ENCODE measurements around the gene DNAJB14.

DNAJB14 gene

GRCh38 chr4:99861120-99861905 lies 85.1 kb downstream of the DNAJB14 start:
- DNase-seq, result no peak

DNA sequence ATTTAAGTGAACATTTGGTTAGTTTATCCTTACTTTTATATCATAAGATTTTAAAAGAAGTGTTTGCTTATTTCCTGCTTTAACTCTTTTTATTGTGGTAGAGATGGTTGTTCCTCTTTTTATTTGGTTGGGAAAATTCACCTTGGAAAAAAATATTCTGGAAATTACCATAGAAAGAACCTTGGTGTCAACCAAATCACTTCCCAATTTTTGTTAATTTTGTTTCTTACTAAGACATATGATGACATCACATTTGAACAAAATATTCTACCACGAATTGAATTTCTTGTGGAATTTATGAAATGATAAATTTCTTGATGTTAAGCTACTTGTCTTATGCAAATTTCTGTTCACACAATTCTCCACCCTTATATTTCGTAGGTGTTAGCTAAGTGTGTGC lies 85.9 kb downstream of the DNAJB14 start:
- DNase-seq, result no peak

GRCh38 chr4:99859618-99860017 lies 86.8 kb downstream of the DNAJB14 start:
- DNase-seq, result no peak

- no peak for DNase-seq
These were observed 89.1 kb downstream of the DNAJB14 start for GRCh38 chr4:99857307-99857706.

DNA sequence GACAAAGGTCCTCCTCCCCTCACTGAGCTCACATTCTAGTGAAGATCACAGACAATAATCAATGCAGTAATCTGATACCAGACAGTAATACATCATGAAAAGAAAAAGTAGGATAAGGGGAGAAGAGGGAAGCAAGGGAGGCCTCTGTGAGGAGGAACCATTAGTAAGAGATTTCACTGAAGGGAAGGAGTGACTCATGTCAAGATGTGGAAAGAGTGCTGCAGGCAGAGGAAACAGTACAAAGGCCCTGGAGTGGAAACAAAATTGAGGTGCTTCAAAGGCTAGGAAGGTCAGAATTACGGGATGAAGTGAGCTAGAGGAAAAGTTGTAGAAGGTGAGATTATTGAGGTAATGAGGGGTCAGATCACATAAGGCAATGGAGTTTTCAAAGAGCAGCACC lies 90.3 kb downstream of the DNAJB14 start:
- DNase-seq, result no peak

GRCh38 chr4:99855678-99856077 lies 90.7 kb downstream of the DNAJB14 start:
- no peak for DNase-seq

DNA sequence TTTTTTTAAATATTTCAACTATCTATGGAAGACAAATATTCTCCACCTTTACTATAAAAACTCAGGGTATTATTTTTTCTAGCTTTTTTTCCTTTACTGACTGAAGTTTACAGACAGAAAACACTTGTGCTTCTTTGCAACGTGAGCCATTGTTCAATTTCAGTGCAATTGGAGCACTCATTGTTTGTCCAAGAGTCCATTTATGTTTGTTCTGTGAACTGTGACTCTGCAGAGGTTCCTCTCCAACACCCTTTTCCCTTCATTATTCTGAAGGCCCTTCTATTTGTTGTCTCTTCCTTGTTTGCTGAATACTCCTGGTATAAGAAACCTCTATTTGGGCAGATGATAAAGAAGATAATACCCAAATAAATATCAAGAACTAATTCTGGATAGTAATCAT lies 92.4 kb downstream of the DNAJB14 start:
- DNase-seq, result no peak

- DNase-seq, result no peak
These were observed 93.2 kb downstream of the DNAJB14 start for GRCh38 chr4:99853190-99853589.

- no peak for DNase-seq
These were observed 94.1 kb downstream of the DNAJB14 start for GRCh38 chr4:99852199-99852749.

- no peak for DNase-seq
These were observed 97.8 kb downstream of the DNAJB14 start for GRCh38 chr4:99848591-99849001.

DNA sequence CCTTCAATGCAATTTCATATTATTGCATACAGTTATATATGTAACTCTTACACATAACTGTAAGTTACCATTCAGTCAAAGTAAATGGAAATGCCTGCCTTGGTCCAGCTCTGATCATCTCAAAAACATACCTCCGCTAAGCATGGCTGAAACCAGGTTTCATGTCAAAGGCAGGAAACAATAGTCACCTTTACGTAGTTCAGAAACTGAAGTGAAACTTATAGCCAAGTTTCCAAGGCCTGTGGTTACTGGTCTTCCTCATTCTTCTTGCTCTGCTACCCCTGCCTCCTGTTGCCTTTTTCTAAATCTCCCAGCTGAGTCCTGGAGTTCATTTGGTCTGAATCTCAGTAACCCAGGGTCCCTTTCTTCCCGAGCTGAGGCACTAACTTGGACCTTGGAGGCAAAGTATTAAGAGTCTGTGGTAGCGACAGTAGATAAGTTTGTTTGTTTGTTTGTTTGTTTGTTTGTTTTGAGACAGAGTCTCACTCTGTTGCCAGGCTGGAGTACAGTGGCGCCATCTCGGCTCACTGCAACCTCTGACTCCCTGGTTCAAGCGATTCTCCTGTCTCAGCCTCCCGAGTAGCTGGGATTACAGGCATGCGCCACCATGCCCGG lies 98.9 kb downstream of the DNAJB14 start:
- no peak for DNase-seq

GRCh38 chr4:99846891-99847290 lies 99.5 kb downstream of the DNAJB14 start:
- no peak for DNase-seq
